Keratinocyte (primary cell): ENCODE data around the gene TRIM38. TPM values are rescaled to one million over a fixed set of nuclear protein-coding genes. Genes with fewer than 3 reads are reported as not detected.

Experiments used
- DNase-seq: peaks from one replicate; pipeline ENCODE4 v3.0.0-alpha.2; 2011; ENCODE audit warnings: low read depth, missing footprints, low spot score
- FAIRE-seq: peaks from 2 replicates; lab custom pipeline; 2011; peaks lifted over from hg19 to GRCh38; lab: Jason Lieb, UNC
- H2AFZ ChIP-seq: 2 replicates; pipeline ENCODE4 v1.6.0; 2012; ENCODE audit warnings: low read length, control low read depth, inconsistent platforms; ENCODE audit not compliant: control insufficient read depth
- H3K27ac ChIP-seq: 2 replicates; pipeline ENCODE4 v1.5.1; 2011; ENCODE audit warnings: low read length; ENCODE audit not compliant: control insufficient read depth, insufficient read depth
- H3K27me3 ChIP-seq: 3 replicates; pipeline ENCODE4 v1.6.0; 2011; ENCODE audit warnings: low read length; ENCODE audit not compliant: control insufficient read depth, insufficient read depth; ENCODE audit errors: extremely low read depth
- H3K36me3 ChIP-seq, 2 experiments: 2 replicates in 1 of 2; 3 replicates in 1 of 2; pipeline ENCODE4 v1.5.1; 2011; ENCODE audit warnings: low read length in 2 of 2, mild to moderate bottlenecking in 1 of 2; ENCODE audit not compliant: control insufficient read depth in 2 of 2, insufficient read depth in 2 of 2; ENCODE audit errors: extremely low read depth in 1 of 2
- H3K4me1 ChIP-seq: 3 replicates; pipeline ENCODE4 v1.5.1; 2011; ENCODE audit warnings: low read length; ENCODE audit not compliant: control insufficient read depth, insufficient read depth; ENCODE audit errors: extremely low read depth
- H3K4me2 ChIP-seq: 3 replicates; pipeline ENCODE4 v1.6.0; 2011; ENCODE audit warnings: low read depth, low read length; ENCODE audit not compliant: control insufficient read depth, insufficient read depth; ENCODE audit errors: extremely low read depth
- H3K4me3 ChIP-seq, 3 experiments: fragments of 200-600 bp in 1 of 3; sonication (generic) in 1 of 3; 2 replicates in 2 of 3; 3 replicates in 1 of 3; pipeline ENCODE4 v1.5.1; 2011 to 2016; ENCODE audit warnings: low read length in 3 of 3, mild to moderate bottlenecking in 3 of 3, control low read depth in 2 of 3, inconsistent platforms in 1 of 3, low read depth in 1 of 3, mixed read lengths in 1 of 3, mixed run types in 1 of 3, moderate library complexity in 1 of 3; ENCODE audit not compliant: control insufficient read depth in 2 of 3, insufficient read depth in 2 of 3; ENCODE audit errors: extremely low read depth in 1 of 3
- H3K79me2 ChIP-seq: 2 replicates; pipeline ENCODE4 v1.6.0; 2012; ENCODE audit warnings: low read length; ENCODE audit not compliant: control insufficient read depth, insufficient read depth
- H3K9ac ChIP-seq: 3 replicates; pipeline ENCODE4 v1.6.0; 2011; ENCODE audit warnings: low read length; ENCODE audit not compliant: control insufficient read depth, insufficient read depth; ENCODE audit errors: extremely low read depth
- H3K9me1 ChIP-seq: 3 replicates; pipeline ENCODE4 v1.6.0; 2011; ENCODE audit warnings: low read length; ENCODE audit not compliant: control insufficient read depth, insufficient read depth; ENCODE audit errors: extremely low read depth
- H3K9me3 ChIP-seq: 2 replicates; pipeline ENCODE4 v1.5.1; 2012; ENCODE audit warnings: low read depth, low read length; ENCODE audit not compliant: control insufficient read depth
- H4K20me1 ChIP-seq: 3 replicates; pipeline ENCODE4 v1.6.0; 2011; ENCODE audit warnings: low read length; ENCODE audit not compliant: control insufficient read depth, insufficient read depth; ENCODE audit errors: extremely low read depth
- EZH2 ChIP-seq: IDR thresholded peaks from one replicate; pipeline ENCODE4 v1.6.1; 2012; ENCODE audit warnings: inconsistent platforms, mild to moderate bottlenecking, low read length, moderate library complexity
- dilution Hi-C: fragments of 300-500 bp; cut with MboI; formaldehyde crosslinking; loops from one replicate; pipeline ENCODE4 v1.7.0; 2020; ENCODE audit warnings: low sequenced_read_pairs; ENCODE audit not compliant: extremely low pct_ligation_motif_present
- polyA plus RNA-seq, 5 experiments: library from polyadenylated mRNA; depleted of rRNA in 3 of 5; stranded (reverse) in 3 of 5; stranded (forward) in 1 of 5; unstranded in 1 of 5; fragments of >200 nt; gene quantifications; 1 replicate in 1 of 5; 2 replicates in 3 of 5; 3 replicates in 1 of 5; pipeline versions ENCODE4 v1.2.1 to v1.2.3, GENCODE V29; 2011 to 2012; ENCODE audit warnings: missing spikeins in 2 of 5, low read depth in 1 of 5, low replicate concordance in 1 of 5
- TF ChIP-seq, protein P1 (sequence below), 3 experiments: IDR thresholded peaks in 1 of 3; conservative IDR thresholded peaks in 1 of 3; optimal IDR thresholded peaks in 1 of 3; 2 replicates in 2 of 3; 3 replicates in 1 of 3; pipeline versions ENCODE3 to v1.5.1; 2011; ENCODE audit warnings: low read length in 3 of 3, mild to moderate bottlenecking in 3 of 3, moderate library complexity in 2 of 3, control low read depth in 1 of 3, inconsistent platforms in 1 of 3; ENCODE audit not compliant: insufficient read depth in 2 of 3; ENCODE audit errors: extremely low read depth in 1 of 3

Gene TRIM38
- polyA plus RNA-seq, 1 donor (not counting 4 experiments of a cell fraction or from before 2014, with no cell fraction given) = 7.8 TPM

DNA sequence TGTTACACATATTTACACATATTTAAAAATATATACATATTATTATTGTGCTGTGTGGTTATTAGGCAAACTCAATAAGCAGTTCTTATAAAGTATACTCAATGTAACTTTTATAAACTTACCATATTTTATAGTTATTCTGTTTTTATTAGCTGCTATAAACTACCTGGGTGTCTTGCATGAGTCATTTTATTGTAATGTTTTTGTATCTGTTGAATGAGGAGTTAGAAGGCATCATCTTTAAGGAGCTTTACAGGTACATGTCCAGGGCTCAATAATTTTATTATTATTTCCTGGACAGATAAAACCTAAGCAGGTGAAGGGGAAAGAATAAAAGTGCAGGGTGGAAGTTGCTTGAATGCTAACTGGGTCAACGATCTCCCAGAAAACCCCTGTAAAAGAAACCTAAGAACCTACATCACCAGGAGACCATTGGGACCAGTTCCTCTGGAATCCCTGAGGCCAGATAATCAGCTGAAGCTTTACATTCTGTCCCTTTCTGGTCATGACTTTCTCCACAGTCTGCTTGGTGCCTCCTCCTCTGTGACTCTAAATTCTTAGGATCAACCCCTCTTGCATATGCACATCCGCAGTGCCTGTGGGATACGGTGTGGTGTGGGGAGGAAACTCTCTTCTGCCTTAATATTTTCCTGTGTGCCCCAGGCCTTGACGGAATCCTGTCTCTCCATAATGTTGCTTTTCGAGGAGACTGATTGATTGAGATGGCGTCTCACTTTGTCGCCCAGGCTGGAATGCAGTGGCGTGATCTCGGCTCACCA, 38.0 kb downstream of the TRIM38 start:
- Histone ChIP-seq H3K79me2 (no peaks in the 10 kb centered on the region), H3K9ac (no peak overlapping the region), H3K36me3 (peaks cover 0 to 3% of the 10 kb centered on the region in 2 experiments), H3K27me3 (no peaks in the 10 kb centered on the region), H3K4me3 (no peak overlapping the region), H3K9me3 (no peaks in the 10 kb centered on the region), H3K27ac (no peak overlapping the region), H2AFZ (no peak overlapping the region), H4K20me1 (no peaks in the 10 kb centered on the region), H3K9me1 (no peaks in the 10 kb centered on the region), H3K4me2 (no peak overlapping the region), H3K4me1 (peaks cover 9% of the 10 kb centered on the region)
- DNase-seq (no peak), FAIRE-seq (no peak)
- TF ChIP-seq EZH2 = no peak
- TF ChIP-seq, protein P1, sequence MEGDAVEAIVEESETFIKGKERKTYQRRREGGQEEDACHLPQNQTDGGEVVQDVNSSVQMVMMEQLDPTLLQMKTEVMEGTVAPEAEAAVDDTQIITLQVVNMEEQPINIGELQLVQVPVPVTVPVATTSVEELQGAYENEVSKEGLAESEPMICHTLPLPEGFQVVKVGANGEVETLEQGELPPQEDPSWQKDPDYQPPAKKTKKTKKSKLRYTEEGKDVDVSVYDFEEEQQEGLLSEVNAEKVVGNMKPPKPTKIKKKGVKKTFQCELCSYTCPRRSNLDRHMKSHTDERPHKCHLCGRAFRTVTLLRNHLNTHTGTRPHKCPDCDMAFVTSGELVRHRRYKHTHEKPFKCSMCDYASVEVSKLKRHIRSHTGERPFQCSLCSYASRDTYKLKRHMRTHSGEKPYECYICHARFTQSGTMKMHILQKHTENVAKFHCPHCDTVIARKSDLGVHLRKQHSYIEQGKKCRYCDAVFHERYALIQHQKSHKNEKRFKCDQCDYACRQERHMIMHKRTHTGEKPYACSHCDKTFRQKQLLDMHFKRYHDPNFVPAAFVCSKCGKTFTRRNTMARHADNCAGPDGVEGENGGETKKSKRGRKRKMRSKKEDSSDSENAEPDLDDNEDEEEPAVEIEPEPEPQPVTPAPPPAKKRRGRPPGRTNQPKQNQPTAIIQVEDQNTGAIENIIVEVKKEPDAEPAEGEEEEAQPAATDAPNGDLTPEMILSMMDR (optimal IDR thresholded peaks at IDR 0.05 in 1 of 3, IDR thresholded peaks at IDR 0.05 in 1 of 3, conservative IDR thresholded peaks at IDR 0.05 in 1 of 3; ENCODE audit: extremely low read depth in 1 of 3, insufficient read depth in 2 of 3, low read length in 3 of 3) = no peak
- dilution Hi-C loops = no loop called here

DNA sequence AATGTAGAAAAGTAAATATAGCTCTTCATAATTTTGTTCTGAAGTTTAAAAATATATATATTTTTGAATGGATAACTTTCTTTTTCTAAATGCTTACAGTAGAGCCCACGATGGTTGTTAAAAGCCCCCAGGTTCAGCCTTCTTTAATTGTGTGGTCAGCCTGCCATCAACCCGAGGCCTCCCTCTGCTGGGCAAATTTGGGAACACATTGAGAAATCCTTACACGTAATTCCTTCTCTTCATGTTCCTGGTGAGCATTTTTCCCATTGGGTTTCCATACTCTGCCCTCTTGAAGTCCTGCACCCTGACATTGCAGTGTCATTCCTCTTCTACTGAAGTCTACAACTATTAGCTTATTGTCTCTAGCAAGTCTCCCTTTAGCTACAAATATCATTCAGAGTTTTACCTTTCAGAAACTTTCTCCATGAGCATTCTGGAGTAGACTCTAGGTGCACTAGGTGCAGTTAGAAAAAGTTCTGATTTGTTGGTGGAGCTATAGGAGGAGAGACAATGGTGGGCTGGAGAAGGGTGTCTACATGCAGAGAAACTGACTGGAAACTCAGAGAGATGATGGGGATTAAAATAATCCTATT, 40.6 kb downstream of the TRIM38 start:
- Histone ChIP-seq H3K27ac (no peak overlapping the region), H3K4me2 (no peak overlapping the region), H3K9me3 (no peaks in the 10 kb centered on the region), H3K4me3 (no peak overlapping the region), H3K4me1 (peaks cover 6% of the 10 kb centered on the region), H3K27me3 (no peaks in the 10 kb centered on the region), H2AFZ (no peak overlapping the region), H3K36me3 (no peaks in the 10 kb centered on the region), H3K9me1 (no peaks in the 10 kb centered on the region), H3K9ac (no peak overlapping the region), H4K20me1 (no peaks in the 10 kb centered on the region), H3K79me2 (no peaks in the 10 kb centered on the region)
- no peak for TF ChIP-seq EZH2
- TF ChIP-seq, protein P1 (optimal IDR thresholded peaks at IDR 0.05 in 1 of 3, IDR thresholded peaks at IDR 0.05 in 1 of 3, conservative IDR thresholded peaks at IDR 0.05 in 1 of 3; ENCODE audit: extremely low read depth in 1 of 3, insufficient read depth in 2 of 3, low read length in 3 of 3) = peak; percentile 74 to 82 (median 76)
- no peak for DNase-seq
- dilution Hi-C loops = no loop called here
- peak; percentile 77 for FAIRE-seq
